Peyer's patch (tissue), 4 donors: Measurements from ENCODE around the gene TCAP. TPM values are rescaled to one million over a fixed set of nuclear protein-coding genes. Genes with fewer than 3 reads are reported as not detected.
"Not testable (repeated sequence)": the region's sequence is repeated elsewhere in the genome, so short reads cannot be mapped to it uniquely, and the experiment has no call there.

Experiments used
- DNase-seq, 3 donors: peaks; one replicate each; pipeline ENCODE4 v3.0.0-alpha.2; 2017 to 2019
- H3K27ac ChIP-seq, 4 donors: fragments of 200-600 bp; sonication (generic); one replicate each; pipeline ENCODE4 v1.5.1; 2016 to 2019
- H3K27me3 ChIP-seq, 2 donors: fragments of 200-600 bp; sonication (generic); one replicate each; pipeline ENCODE4 v1.5.1; 2019
- H3K36me3 ChIP-seq, 3 donors: fragments of 200-600 bp; sonication (generic); one replicate each; pipeline ENCODE4 v1.5.1; 2016 to 2019
- H3K4me1 ChIP-seq, 4 donors: fragments of 200-600 bp; sonication (generic); one replicate each; pipeline ENCODE4 v1.5.1; 2016 to 2019
- H3K4me3 ChIP-seq, 4 donors: fragments of 200-600 bp; sonication (generic); 1 replicate in 3 of 4; 2 replicates in 1 of 4; pipeline ENCODE4 v1.5.1; 2016 to 2019; ENCODE audit warnings: mild to moderate bottlenecking in 1 of 4
- H3K9me3 ChIP-seq, 4 donors: fragments of 200-600 bp; sonication (generic); one replicate each; pipeline ENCODE4 v1.5.1; 2016 to 2019; ENCODE audit warnings: mild to moderate bottlenecking in 1 of 4
- POLR2A ChIP-seq, 2 donors: fragments of 450-650 bp; IDR thresholded peaks; one replicate each; pipeline ENCODE4 v1.5.1; 2017; ENCODE audit warnings: antibody characterized with exemption in 2 of 2, mild to moderate bottlenecking in 2 of 2, moderate library complexity in 2 of 2
- total RNA-seq, 4 donors: library from RNA; depleted of rRNA; stranded (reverse); fragments of >200 nt; gene quantifications; one replicate each; pipeline ENCODE4 v1.1.0, GENCODE V29; 2016
- TF ChIP-seq, protein P1 (sequence below), 6 experiments: fragments of 450-650 bp in 4 of 6; fragments of 200-600 bp in 2 of 6; sonication (generic) in 1 of 6; IDR thresholded peaks; one replicate each; pipeline ENCODE4 v1.5.1; 2017 to 2019; ENCODE audit warnings: antibody characterized with exemption in 6 of 6, mild to moderate bottlenecking in 3 of 6, moderate library complexity in 1 of 6

The TCAP gene
- total RNA-seq, 4 donors from 2014 or later: 0.53 to 1.9 (median 1.1) TPM; not detected in 1

DNA sequence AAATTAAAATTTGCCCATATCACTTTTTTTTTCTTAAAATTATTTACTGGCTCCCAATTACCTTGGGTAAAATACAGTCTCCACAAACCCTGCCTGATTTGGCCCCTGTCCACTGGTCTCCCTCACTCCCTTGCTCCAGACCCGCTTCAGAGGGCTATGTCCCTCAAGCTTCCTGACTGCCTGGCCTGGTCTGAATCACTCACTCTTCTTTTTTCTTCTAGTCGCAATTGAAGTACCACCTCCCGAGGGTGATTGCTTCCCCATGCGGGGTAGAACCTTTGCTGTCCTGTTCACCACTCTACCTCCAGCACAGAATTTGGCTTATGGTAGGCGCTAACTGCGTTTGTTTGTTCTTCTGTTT is 23.3 kb downstream of the TCAP start:
- H3K4me1 ChIP-seq: peaks cover 0 to 15% (median 3%) of the 10 kb centered on the region in 4 donors
- peak overlapping the region; percentile 80 to 97 (median 90) for H3K27ac ChIP-seq
- DNase-seq: no peak
- peaks cover 0 to 10% (median 0%) of the 10 kb centered on the region in 3 donors for H3K36me3 ChIP-seq
- peak overlapping the region; percentile 65 to 80 (median 68) for H3K4me3 ChIP-seq
- no peaks in the 10 kb centered on the region for H3K27me3 ChIP-seq
- TF ChIP-seq POLR2A (IDR thresholded peaks at IDR 0.05): no peak
- TF ChIP-seq, protein P1, sequence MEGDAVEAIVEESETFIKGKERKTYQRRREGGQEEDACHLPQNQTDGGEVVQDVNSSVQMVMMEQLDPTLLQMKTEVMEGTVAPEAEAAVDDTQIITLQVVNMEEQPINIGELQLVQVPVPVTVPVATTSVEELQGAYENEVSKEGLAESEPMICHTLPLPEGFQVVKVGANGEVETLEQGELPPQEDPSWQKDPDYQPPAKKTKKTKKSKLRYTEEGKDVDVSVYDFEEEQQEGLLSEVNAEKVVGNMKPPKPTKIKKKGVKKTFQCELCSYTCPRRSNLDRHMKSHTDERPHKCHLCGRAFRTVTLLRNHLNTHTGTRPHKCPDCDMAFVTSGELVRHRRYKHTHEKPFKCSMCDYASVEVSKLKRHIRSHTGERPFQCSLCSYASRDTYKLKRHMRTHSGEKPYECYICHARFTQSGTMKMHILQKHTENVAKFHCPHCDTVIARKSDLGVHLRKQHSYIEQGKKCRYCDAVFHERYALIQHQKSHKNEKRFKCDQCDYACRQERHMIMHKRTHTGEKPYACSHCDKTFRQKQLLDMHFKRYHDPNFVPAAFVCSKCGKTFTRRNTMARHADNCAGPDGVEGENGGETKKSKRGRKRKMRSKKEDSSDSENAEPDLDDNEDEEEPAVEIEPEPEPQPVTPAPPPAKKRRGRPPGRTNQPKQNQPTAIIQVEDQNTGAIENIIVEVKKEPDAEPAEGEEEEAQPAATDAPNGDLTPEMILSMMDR (IDR thresholded peaks at IDR 0.05): no peak
- no peaks in the 10 kb centered on the region for H3K9me3 ChIP-seq

DNA sequence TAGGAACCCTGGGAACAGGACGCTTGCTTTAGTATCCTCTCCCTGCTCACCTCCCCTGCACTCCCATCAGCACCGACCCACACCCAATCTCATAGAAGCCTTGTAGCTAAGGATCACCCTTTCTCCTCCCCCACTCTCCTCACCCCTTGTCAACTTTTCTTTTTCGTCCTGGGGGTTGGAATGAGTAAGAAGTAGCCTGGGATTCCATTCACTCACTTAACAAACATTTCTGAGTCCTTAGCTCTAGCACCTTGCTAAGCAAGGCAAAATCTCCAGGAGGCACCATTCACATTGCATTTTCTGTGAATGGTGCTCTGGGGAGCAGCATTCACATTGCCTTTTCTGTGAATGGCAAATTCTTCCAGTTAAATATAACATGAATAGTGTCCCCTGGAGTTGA is 23.8 kb downstream of the TCAP start:
- Histone ChIP-seq H3K36me3 (peaks cover 0 to 10% (median 0%) of the 10 kb centered on the region in 3 donors), H3K4me1 (peaks cover 0 to 15% (median 3%) of the 10 kb centered on the region in 4 donors), H3K9me3 (no peaks in the 10 kb centered on the region), H3K27ac (no peak overlapping the region), H3K27me3 (no peaks in the 10 kb centered on the region), H3K4me3 (peak overlapping the region in 1 of 4 donors; percentile 68)
- TF ChIP-seq, protein P1 (IDR thresholded peaks at IDR 0.05): no peak
- TF ChIP-seq POLR2A (IDR thresholded peaks at IDR 0.05): no peak
- DNase-seq: no peak

DNA sequence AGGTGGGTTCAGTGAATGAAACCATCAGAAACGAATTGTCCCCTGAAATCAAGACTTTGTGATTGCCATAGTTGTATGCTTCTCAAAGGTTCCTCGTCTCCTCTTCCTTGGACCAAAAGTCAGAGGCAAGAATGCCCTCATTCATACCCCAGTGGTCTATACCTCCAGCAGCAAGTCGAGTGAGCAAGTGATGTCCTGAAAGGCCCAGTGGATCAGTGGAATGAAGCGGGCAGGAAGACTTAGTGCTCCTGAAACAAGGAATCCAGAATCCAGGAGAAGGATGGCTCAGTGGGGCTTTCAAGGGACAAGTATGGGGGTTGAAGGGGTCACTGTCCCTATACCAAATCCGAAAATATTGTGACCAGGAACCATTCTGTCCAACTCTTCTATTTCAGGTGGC is 29.4 kb downstream of the TCAP start:
- TF ChIP-seq, protein P1 (IDR thresholded peaks at IDR 0.05): no peak
- TF ChIP-seq POLR2A (IDR thresholded peaks at IDR 0.05): no peak
- no peaks in the 10 kb centered on the region for H3K27me3 ChIP-seq
- peaks cover 0 to 12% (median 0%) of the 10 kb centered on the region in 4 donors for H3K4me1 ChIP-seq
- H3K27ac ChIP-seq: peak overlapping the region in 2 of 4 donors; percentile 75 to 80
- no peaks in the 10 kb centered on the region for H3K36me3 ChIP-seq
- H3K9me3 ChIP-seq: no peaks in the 10 kb centered on the region
- no peak for DNase-seq
- H3K4me3 ChIP-seq: no peak overlapping the region

DNA sequence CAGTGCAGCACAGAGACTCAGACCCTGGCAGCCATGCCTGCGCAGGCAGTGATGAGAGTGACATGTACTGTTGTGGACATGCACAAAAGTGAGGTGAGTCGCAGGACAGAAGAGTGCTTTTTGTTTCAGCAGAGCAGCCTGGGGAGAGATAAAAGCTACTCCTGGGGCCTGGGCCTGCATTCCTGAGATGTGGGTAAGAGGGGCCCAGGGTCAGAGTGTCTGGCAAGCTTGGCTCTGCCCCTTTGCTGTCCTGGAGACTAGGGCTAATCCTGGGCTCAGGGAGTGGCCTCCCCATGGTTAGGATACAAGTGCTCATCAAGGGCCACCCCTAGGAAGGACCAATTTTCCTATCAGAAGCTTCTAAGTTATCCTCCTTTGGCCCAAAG is 29.9 kb downstream of the TCAP start:
- peaks cover 0 to 12% (median 0%) of the 10 kb centered on the region in 4 donors for H3K4me1 ChIP-seq

DNA sequence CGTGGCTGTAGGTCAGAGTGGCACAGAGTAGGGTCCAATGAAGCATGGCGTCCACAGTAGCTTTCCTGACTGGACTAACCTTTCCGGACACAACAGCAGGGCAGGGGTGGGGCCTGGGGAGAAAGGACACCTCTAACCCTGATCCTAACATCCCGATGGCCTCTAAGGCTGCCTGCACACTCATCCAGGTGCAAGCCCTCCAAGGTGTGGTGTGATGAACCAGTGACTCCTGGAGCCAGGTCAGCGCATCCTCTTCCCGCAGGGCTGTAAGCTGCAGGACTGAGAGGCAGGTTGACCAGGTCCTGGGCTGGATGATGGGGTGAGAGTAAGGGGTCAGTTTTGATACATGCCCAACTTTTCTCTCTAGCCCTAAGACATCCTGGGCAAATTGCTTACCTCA is 31.6 kb downstream of the TCAP start:
- no peak for DNase-seq
- TF ChIP-seq, protein P1 (IDR thresholded peaks at IDR 0.05): no peak
- no peak for TF ChIP-seq POLR2A (IDR thresholded peaks at IDR 0.05)

More for the DNA sequence above, 29.9 kb downstream of the TCAP start:
- no peak overlapping the region for H3K4me3 ChIP-seq
- no peaks in the 10 kb centered on the region for H3K9me3 ChIP-seq
- no peaks in the 10 kb centered on the region for H3K27me3 ChIP-seq
- H3K27ac ChIP-seq: peak overlapping the region in 3 of 4 donors; percentile 53 to 80 (median 75)
- no peak for DNase-seq
- no peaks in the 10 kb centered on the region for H3K36me3 ChIP-seq
- no peak for TF ChIP-seq POLR2A (IDR thresholded peaks at IDR 0.05)
- TF ChIP-seq, protein P1 (IDR thresholded peaks at IDR 0.05): no peak

DNA sequence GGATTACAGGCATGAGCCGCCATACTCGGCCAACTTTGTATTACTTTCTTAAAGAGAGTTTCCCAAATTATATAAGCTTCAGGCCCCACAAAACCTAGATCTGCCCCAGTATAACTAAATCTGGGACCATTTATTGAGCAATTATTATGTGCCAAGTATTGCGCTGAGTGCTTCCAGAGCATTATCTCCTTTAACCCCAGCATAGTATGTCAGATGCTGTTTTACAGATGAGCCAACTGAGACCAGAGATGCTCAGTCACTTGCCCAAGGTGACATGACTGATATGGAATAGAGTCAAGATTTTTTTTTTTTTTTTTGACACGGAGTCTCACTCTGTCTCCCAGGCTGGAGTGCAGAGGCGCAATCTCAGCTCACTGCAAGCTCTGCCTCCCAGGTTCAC is 32.8 kb downstream of the TCAP start:
- H3K4me1 ChIP-seq: peaks cover 0 to 27% (median under 1%) of the 10 kb centered on the region in 4 donors
- H3K27ac ChIP-seq: no peak overlapping the region

More for the DNA sequence above, 31.6 kb downstream of the TCAP start:
- Histone ChIP-seq H3K9me3 (no peaks in the 10 kb centered on the region), H3K4me3 (no peak overlapping the region), H3K4me1 (peaks cover 0 to 15% (median 0%) of the 10 kb centered on the region in 4 donors), H3K27ac (no peak overlapping the region), H3K27me3 (no peaks in the 10 kb centered on the region), H3K36me3 (no peaks in the 10 kb centered on the region)

DNA sequence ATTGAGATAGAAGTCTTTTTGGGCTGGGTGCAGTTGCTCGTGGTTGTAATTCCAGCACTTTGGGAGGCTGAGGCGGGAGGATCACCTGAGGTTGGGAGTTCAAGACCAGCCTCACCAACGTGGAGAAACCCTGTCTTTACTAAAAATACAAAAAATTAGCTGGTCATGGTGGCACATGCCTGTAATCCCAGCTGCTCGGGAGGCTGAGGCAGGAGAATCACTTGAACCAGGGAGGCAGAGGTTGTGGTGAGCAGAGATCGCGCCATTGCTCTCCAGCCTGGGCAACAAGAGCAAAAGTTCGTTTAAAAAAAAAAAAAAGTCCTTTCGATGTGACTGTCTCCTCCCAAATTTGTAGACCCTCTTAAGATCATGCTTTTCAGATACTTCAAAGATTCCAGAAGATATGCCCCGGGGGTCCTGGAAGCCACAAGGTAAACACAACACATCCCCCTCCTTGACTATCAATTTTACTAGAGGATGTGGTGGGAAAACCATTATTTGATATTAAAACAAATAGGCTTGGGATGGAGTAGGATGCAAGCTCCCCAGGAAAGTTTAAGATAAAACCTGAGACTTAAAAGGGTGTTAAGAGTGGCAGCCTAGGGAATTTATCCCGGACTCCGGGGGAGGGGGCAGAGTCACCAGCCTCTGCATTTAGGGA is 34.1 kb downstream of the TCAP start:
- Histone ChIP-seq H3K4me3 (peak overlapping the region; percentile 40 to 88 (median 68)), H3K27ac (peak overlapping the region; percentile 65 to 96 (median 92)), H3K4me1 (peaks cover 0 to 40% (median 1%) of the 10 kb centered on the region in 4 donors)
- H3K27me3 ChIP-seq, H3K36me3 ChIP-seq, DNase-seq, H3K9me3 ChIP-seq: not testable (repeated sequence)

More for the DNA sequence above, 32.8 kb downstream of the TCAP start:
- H3K4me3 ChIP-seq: no peak overlapping the region
- H3K36me3 ChIP-seq: no peaks in the 10 kb centered on the region
- no peaks in the 10 kb centered on the region for H3K27me3 ChIP-seq
- TF ChIP-seq POLR2A (IDR thresholded peaks at IDR 0.05): no peak
- H3K9me3 ChIP-seq: no peaks in the 10 kb centered on the region
- DNase-seq: no peak
